SK-MEL-5 (cell line): ENCODE data around the gene CDK5RAP1. TPM values are rescaled to one million over a fixed set of nuclear protein-coding genes. Genes with fewer than 3 reads are reported as not detected.
"Not testable (repeated sequence)": the region's sequence is repeated elsewhere in the genome, so short reads cannot be mapped to it uniquely, and the experiment has no call there.

Experiments
- DNase-seq: peaks from one replicate; pipeline ENCODE4 v3.0.0-alpha.2; 2016; ENCODE audit warnings: low read depth, low spot score
- in situ Hi-C: cut with HindIII; loops from 2 replicates; pipeline ENCODE4 v1.10.0; 2016; ENCODE audit warnings: low sequenced_read_pairs, high pct_unique_total_duplicates, low pct_unique_long_range_greater_than_20kb
- polyA plus RNA-seq, 2 experiments: library from polyadenylated mRNA; depleted of rRNA; stranded (reverse); fragments of >200 nt; gene quantifications; 2 replicates each; pipeline ENCODE4 v1.2.3, GENCODE V29; 2015
- total RNA-seq: library from RNA; depleted of rRNA; stranded (reverse); fragments of >200 nt; shearing (Covaris generic); gene quantifications from 2 replicates; pipeline ENCODE4 v1.2.3, GENCODE V29; 2014; rRNA removed

CDK5RAP1 gene
- 31.4 and 38.1 TPM in 2 replicates for total RNA-seq
- 26.2 and 29.8 TPM in 2 replicates for polyA plus RNA-seq (2015; cell fraction: cytosol; rRNA removed)
- polyA plus RNA-seq (2015; cell fraction: nucleus; rRNA removed), result 263 TPM in 2 replicates

- in situ Hi-C loops, result no loop called here
- DNase-seq, result peak; percentile 92
Observed at GRCh38 chr20:33401184-33401920, at the start of gene CDK5RAP1. TSS of gene CDK5RAP1 (minus strand) at chr20:33401519. CDS start at chr20:33397064, 4,455 bp downstream.

GRCh38 chr20:33450867-33451266 is 49.5 kb upstream of the CDK5RAP1 start:
- in situ Hi-C loops, result no loop called here
- no peak for DNase-seq

- in situ Hi-C loops, result no loop called here
- DNase-seq, result no peak
Observed at GRCh38 chr20:33445881-33446625, 44.7 kb upstream of the CDK5RAP1 start.

- in situ Hi-C loops, result no loop called here
- DNase-seq, result no peak
Observed at GRCh38 chr20:33444797-33445560, 43.7 kb upstream of the CDK5RAP1 start.

- peak; percentile 93 for DNase-seq
- in situ Hi-C loops, result no loop called here
Observed at GRCh38 chr20:33443512-33444239, 42.4 kb upstream of the CDK5RAP1 start, which contains the start of gene SNTA1. TSS of gene SNTA1 (minus strand) at chr20:33443763. CDS start at chr20:33443620, 143 bp downstream.

GRCh38 chr20:33443006-33443511 is 41.7 kb upstream of the CDK5RAP1 start:
- no peak for DNase-seq
- in situ Hi-C loops, result no loop called here

GRCh38 chr20:33442136-33443005 is 41.1 kb upstream of the CDK5RAP1 start:
- DNase-seq, result no peak
- in situ Hi-C loops, result no loop called here

- DNase-seq, result no peak
- in situ Hi-C loops, result no loop called here
Observed at GRCh38 chr20:33441142-33441955, 40.0 kb upstream of the CDK5RAP1 start.

- DNase-seq, in situ Hi-C loops: not testable (repeated sequence)
Observed at GRCh38 chr20:33440562-33440961, 39.2 kb upstream of the CDK5RAP1 start.

- in situ Hi-C loops, result no loop called here
- DNase-seq, result no peak
Observed at GRCh38 chr20:33438481-33438880, 37.2 kb upstream of the CDK5RAP1 start.

- DNase-seq, result peak; percentile 50
- in situ Hi-C loops, result no loop called here
Observed at GRCh38 chr20:33437141-33437911, 36.0 kb upstream of the CDK5RAP1 start.

- in situ Hi-C loops, result no loop called here
Observed at GRCh38 chr20:33434434-33434833, 33.1 kb upstream of the CDK5RAP1 start.

GRCh38 chr20:33433465-33434234 is 32.3 kb upstream of the CDK5RAP1 start:
- in situ Hi-C loops, result no loop called here
- no peak for DNase-seq

More at GRCh38 chr20:33434434-33434833, 33.1 kb upstream of the CDK5RAP1 start:
- DNase-seq, result no peak

GRCh38 chr20:33431797-33432381 is 30.6 kb upstream of the CDK5RAP1 start:
- in situ Hi-C loops, result no loop called here
- DNase-seq, result no peak
